WTC11 (cell line): Measurements from ENCODE around the gene GOLPH3. TPM values are rescaled to one million over a fixed set of nuclear protein-coding genes. Genes with fewer than 3 reads are reported as not detected.

Experiments used
- ATAC-seq: fragments of 200-7000 bp; cut with Tn5 transposase; 2 replicates; pipeline ENCODE4 v1.10.0; 2021; ENCODE audit warnings: mild to moderate bottlenecking, moderate library complexity
- CTCF ChIA-PET: fragments of 300-600 bp; sonication (Branson Sonifier 250); formaldehyde crosslinking; loops from one replicate; lab custom pipeline; 2021; ENCODE audit warnings: antibody characterized with exemption; lab: Charles Lee
- POLR2A ChIA-PET: fragments of 350-600 bp; sonication (Branson Sonifier 250); formaldehyde crosslinking; loops from one replicate; lab custom pipeline; 2021; ENCODE audit warnings: antibody characterized with exemption; lab: Charles Lee
- DNase-seq: peaks from one replicate; pipeline ENCODE4 v3.0.0; 2021; ENCODE audit warnings: low spot score
- H3K27ac Mint-ChIP-seq: 2 replicates; pipeline ENCODE4 v1.8.0; 2021; ENCODE audit warnings: mixed read lengths
- H3K27me3 Mint-ChIP-seq: 2 replicates; pipeline ENCODE4 v1.8.0; 2021; ENCODE audit warnings: low read depth, mild to moderate bottlenecking, moderate library complexity, mixed read lengths
- H3K36me3 Mint-ChIP-seq: 2 replicates; pipeline ENCODE4 v1.8.0; 2021; ENCODE audit warnings: mixed read lengths
- H3K4me1 Mint-ChIP-seq: 2 replicates; pipeline ENCODE4 v1.8.0; 2022; ENCODE audit warnings: mixed read lengths
- H3K4me3 Mint-ChIP-seq: 2 replicates; pipeline ENCODE4 v1.8.0; 2021; ENCODE audit warnings: mild to moderate bottlenecking, moderate library complexity, mixed read lengths
- H3K9me3 Mint-ChIP-seq: 2 replicates; pipeline ENCODE4 v1.8.0; 2021; ENCODE audit warnings: mixed read lengths
- ATF6 ChIP-seq: sonication (generic); formaldehyde crosslinking; IDR thresholded peaks from 2 replicates; pipeline ENCODE4 v1.8.1; 2023; ENCODE audit warnings: mild to moderate bottlenecking, missing genetic modification reagents
- GTF2I ChIP-seq: fragments of 250-450 bp; sonication (Bioruptor Pico); conservative IDR thresholded peaks from 2 replicates; pipeline ENCODE4 v1.4.0; 2021; ENCODE audit warnings: mild to moderate bottlenecking
- IRF2 ChIP-seq: sonication (generic); formaldehyde crosslinking; IDR thresholded peaks from 2 replicates; pipeline ENCODE4 v1.8.0; 2022; ENCODE audit warnings: low read depth, missing genetic modification reagents, borderline replicate concordance
- JAZF1 ChIP-seq: fragments of 250-450 bp; sonication (Bioruptor Pico); IDR thresholded peaks from 2 replicates; pipeline ENCODE4 v1.9.0; 2021; ENCODE audit warnings: moderate library complexity, mild to moderate bottlenecking, inconsistent platforms
- MYBL2 ChIP-seq: sonication (generic); formaldehyde crosslinking; IDR thresholded peaks from 2 replicates; pipeline ENCODE4 v1.8.1; 2023; ENCODE audit warnings: mild to moderate bottlenecking, moderate library complexity, missing genetic modification reagents
- NFATC4 ChIP-seq: fragments of 250-450 bp; sonication (Bioruptor Pico); IDR thresholded peaks from 2 replicates; pipeline ENCODE4 v1.9.0; 2021; ENCODE audit warnings: mild to moderate bottlenecking
- NFE2L1 ChIP-seq: sonication (generic); formaldehyde crosslinking; IDR thresholded peaks from 2 replicates; pipeline ENCODE4 v1.8.1; 2023; ENCODE audit warnings: missing genetic modification reagents
- NFYB ChIP-seq: sonication (generic); formaldehyde crosslinking; conservative IDR thresholded peaks from 2 replicates; pipeline ENCODE4 v1.8.0; 2022; ENCODE audit warnings: low read depth, missing genetic modification reagents
- SMAD3 ChIP-seq: sonication (generic); formaldehyde crosslinking; IDR thresholded peaks from 2 replicates; pipeline ENCODE4 v1.8.0; 2022; ENCODE audit warnings: missing genetic modification reagents, mild to moderate bottlenecking, borderline replicate concordance
- TCF7 ChIP-seq: sonication (generic); formaldehyde crosslinking; IDR thresholded peaks from 2 replicates; pipeline ENCODE4 v1.8.0; 2022; ENCODE audit warnings: mild to moderate bottlenecking, low read depth, missing genetic modification reagents, moderate library complexity
- TEAD4 ChIP-seq: sonication (generic); formaldehyde crosslinking; IDR thresholded peaks from 2 replicates; pipeline ENCODE4 v1.8.0; 2022; ENCODE audit warnings: mild to moderate bottlenecking, missing genetic modification reagents
- ZNF263 ChIP-seq: sonication (generic); formaldehyde crosslinking; IDR thresholded peaks from 2 replicates; pipeline ENCODE4 v1.8.1; 2022; ENCODE audit warnings: low read depth, mild to moderate bottlenecking, moderate library complexity, missing genetic modification reagents
- ZNF317 ChIP-seq: sonication (generic); formaldehyde crosslinking; IDR thresholded peaks from 2 replicates; pipeline ENCODE4 v1.8.1; 2023; ENCODE audit warnings: low read depth, mild to moderate bottlenecking, moderate library complexity, missing genetic modification reagents, borderline replicate concordance
- ZNF396 ChIP-seq: fragments of 250-450 bp; sonication (Bioruptor Pico); IDR thresholded peaks from 2 replicates; pipeline ENCODE4 v1.8.0; 2021; ENCODE audit warnings: mild to moderate bottlenecking, moderate library complexity, borderline replicate concordance
- total RNA-seq: library from RNA; stranded (reverse); gene quantifications from 3 replicates; pipeline ENCODE4 v1.2.3, GENCODE V29; 2021
- TF ChIP-seq, protein P1 (sequence below): sonication (generic); formaldehyde crosslinking; IDR thresholded peaks from 2 replicates; pipeline ENCODE4 v1.8.1; 2023; ENCODE audit warnings: mild to moderate bottlenecking, missing genetic modification reagents, moderate library complexity
- TF ChIP-seq, protein P2 (sequence below): sonication (generic); formaldehyde crosslinking; IDR thresholded peaks from 2 replicates; pipeline ENCODE4 v1.8.1; 2023; ENCODE audit warnings: mild to moderate bottlenecking, missing genetic modification reagents, borderline replicate concordance
- TF ChIP-seq, protein P3 (sequence below): sonication (generic); formaldehyde crosslinking; IDR thresholded peaks from 2 replicates; pipeline ENCODE4 v1.8.0; 2023; ENCODE audit warnings: missing genetic modification reagents, mild to moderate bottlenecking, borderline replicate concordance
- TF ChIP-seq, protein P4 (sequence below): sonication (generic); formaldehyde crosslinking; IDR thresholded peaks from 2 replicates; pipeline ENCODE4 v1.8.1; 2022; ENCODE audit warnings: low read depth, missing genetic modification reagents, borderline replicate concordance
- TF ChIP-seq, protein P5 (sequence below): sonication (generic); formaldehyde crosslinking; IDR thresholded peaks from 2 replicates; pipeline ENCODE4 v1.8.0; 2023; ENCODE audit warnings: missing genetic modification reagents
- TF ChIP-seq, protein P6 (sequence below): fragments of 250-450 bp; sonication (Bioruptor Pico); conservative IDR thresholded peaks from 2 replicates; pipeline ENCODE4 v1.9.0; 2021; ENCODE audit warnings: mild to moderate bottlenecking

Gene GOLPH3
- total RNA-seq, 1 experiment from 2014 or later = 101 TPM

DNA sequence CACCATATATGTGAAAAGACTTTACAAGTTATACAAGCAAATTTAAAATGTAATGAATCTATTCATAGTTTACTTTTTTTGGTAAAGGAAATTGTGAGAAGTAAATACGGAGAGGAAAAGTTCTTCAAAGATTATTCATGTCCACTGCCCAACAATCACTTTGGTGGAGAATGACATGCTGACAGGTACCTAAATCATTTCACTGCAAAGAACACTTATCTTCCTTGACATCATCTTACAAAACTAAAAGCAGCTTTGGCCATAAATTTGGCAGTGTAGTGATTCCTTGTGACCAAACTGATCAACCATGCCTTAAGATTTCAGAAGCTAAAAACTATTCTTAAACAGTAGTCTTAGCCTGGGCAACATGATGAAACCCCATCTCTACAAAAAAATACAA lies 42.5 kb downstream of the GOLPH3 start:
- ATAC-seq (no peak), DNase-seq (no peak)
- CTCF ChIA-PET = no interaction called here
- Mint-ChIP-seq H3K9me3 (no peaks in the 10 kb centered on the region), H3K4me1 (peaks cover 20% of the 10 kb centered on the region), H3K27ac (no peak overlapping the region; the same call in 1 of the 2 replicates)
- TF ChIP-seq, protein P1, sequence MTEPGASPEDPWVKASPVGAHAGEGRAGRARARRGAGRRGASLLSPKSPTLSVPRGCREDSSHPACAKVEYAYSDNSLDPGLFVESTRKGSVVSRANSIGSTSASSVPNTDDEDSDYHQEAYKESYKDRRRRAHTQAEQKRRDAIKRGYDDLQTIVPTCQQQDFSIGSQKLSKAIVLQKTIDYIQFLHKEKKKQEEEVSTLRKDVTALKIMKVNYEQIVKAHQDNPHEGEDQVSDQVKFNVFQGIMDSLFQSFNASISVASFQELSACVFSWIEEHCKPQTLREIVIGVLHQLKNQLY = no peak
- TF ChIP-seq NFATC4 (CRISPR knock-in tag) = no peak
- no peak for TF ChIP-seq NFYB (CRISPR knock-in tag)
- TF ChIP-seq, protein P2, sequence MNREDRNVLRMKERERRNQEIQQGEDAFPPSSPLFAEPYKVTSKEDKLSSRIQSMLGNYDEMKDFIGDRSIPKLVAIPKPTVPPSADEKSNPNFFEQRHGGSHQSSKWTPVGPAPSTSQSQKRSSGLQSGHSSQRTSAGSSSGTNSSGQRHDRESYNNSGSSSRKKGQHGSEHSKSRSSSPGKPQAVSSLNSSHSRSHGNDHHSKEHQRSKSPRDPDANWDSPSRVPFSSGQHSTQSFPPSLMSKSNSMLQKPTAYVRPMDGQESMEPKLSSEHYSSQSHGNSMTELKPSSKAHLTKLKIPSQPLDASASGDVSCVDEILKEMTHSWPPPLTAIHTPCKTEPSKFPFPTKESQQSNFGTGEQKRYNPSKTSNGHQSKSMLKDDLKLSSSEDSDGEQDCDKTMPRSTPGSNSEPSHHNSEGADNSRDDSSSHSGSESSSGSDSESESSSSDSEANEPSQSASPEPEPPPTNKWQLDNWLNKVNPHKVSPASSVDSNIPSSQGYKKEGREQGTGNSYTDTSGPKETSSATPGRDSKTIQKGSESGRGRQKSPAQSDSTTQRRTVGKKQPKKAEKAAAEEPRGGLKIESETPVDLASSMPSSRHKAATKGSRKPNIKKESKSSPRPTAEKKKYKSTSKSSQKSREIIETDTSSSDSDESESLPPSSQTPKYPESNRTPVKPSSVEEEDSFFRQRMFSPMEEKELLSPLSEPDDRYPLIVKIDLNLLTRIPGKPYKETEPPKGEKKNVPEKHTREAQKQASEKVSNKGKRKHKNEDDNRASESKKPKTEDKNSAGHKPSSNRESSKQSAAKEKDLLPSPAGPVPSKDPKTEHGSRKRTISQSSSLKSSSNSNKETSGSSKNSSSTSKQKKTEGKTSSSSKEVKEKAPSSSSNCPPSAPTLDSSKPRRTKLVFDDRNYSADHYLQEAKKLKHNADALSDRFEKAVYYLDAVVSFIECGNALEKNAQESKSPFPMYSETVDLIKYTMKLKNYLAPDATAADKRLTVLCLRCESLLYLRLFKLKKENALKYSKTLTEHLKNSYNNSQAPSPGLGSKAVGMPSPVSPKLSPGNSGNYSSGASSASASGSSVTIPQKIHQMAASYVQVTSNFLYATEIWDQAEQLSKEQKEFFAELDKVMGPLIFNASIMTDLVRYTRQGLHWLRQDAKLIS (CRISPR knock-in tag) = no peak
- no peak for TF ChIP-seq JAZF1 (CRISPR knock-in tag)
- no peak for TF ChIP-seq TEAD4 (CRISPR knock-in tag)
- TF ChIP-seq, all 79 proteins: peak for 0
- POLR2A ChIA-PET = no interaction called here
- Mint-ChIP-seq H3K4me3 (no peak overlapping the region), H3K27me3 (no peaks in the 10 kb centered on the region), H3K36me3 (peaks cover 18% of the 10 kb centered on the region)

DNA sequence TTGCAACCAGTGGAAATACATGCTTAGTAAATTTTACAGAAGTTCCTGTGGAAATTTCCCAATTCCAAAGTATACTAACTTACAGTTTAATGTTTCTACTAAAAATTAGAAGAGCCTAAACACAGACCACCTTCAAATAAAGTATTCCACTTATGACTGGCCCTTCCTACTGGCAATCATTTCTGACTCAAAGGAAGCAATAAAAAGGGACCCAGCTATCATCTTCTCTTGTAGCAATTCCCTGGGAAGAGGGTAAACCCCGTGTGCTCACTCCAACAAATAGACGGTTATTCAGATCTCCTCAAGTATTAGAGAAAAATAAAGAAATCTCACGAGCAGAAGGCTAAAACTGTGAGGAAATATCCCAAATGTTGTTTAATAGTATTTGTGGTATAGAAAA lies 43.3 kb downstream of the GOLPH3 start:
- ChIA-PET CTCF (no interaction called here), POLR2A (no interaction called here)
- ATAC-seq (no peak), DNase-seq (no peak)
- peaks cover 20% of the 10 kb centered on the region for H3K4me1 Mint-ChIP-seq
- no peak overlapping the region for H3K4me3 Mint-ChIP-seq
- no peaks in the 10 kb centered on the region for H3K27me3 Mint-ChIP-seq
- H3K27ac Mint-ChIP-seq = no peak overlapping the region
- H3K36me3 Mint-ChIP-seq = peaks cover 25% of the 10 kb centered on the region
- no peaks in the 10 kb centered on the region for H3K9me3 Mint-ChIP-seq
- TF ChIP-seq NFE2L1 (CRISPR knock-in tag) (no peak), IRF2 (CRISPR knock-in tag) (no peak), TEAD4 (CRISPR knock-in tag) (no peak), ZNF396 (CRISPR knock-in tag) (no peak), MYBL2 (CRISPR knock-in tag) (no peak), GTF2I (CRISPR knock-in tag) (no peak), SMAD3 (CRISPR knock-in tag) (no peak), ZNF263 (no peak), TCF7 (CRISPR knock-in tag) (no peak), ZNF317 (CRISPR knock-in tag) (no peak), ATF6 (CRISPR knock-in tag) (no peak), NFATC4 (CRISPR knock-in tag) (no peak)
- TF ChIP-seq, protein P3, sequence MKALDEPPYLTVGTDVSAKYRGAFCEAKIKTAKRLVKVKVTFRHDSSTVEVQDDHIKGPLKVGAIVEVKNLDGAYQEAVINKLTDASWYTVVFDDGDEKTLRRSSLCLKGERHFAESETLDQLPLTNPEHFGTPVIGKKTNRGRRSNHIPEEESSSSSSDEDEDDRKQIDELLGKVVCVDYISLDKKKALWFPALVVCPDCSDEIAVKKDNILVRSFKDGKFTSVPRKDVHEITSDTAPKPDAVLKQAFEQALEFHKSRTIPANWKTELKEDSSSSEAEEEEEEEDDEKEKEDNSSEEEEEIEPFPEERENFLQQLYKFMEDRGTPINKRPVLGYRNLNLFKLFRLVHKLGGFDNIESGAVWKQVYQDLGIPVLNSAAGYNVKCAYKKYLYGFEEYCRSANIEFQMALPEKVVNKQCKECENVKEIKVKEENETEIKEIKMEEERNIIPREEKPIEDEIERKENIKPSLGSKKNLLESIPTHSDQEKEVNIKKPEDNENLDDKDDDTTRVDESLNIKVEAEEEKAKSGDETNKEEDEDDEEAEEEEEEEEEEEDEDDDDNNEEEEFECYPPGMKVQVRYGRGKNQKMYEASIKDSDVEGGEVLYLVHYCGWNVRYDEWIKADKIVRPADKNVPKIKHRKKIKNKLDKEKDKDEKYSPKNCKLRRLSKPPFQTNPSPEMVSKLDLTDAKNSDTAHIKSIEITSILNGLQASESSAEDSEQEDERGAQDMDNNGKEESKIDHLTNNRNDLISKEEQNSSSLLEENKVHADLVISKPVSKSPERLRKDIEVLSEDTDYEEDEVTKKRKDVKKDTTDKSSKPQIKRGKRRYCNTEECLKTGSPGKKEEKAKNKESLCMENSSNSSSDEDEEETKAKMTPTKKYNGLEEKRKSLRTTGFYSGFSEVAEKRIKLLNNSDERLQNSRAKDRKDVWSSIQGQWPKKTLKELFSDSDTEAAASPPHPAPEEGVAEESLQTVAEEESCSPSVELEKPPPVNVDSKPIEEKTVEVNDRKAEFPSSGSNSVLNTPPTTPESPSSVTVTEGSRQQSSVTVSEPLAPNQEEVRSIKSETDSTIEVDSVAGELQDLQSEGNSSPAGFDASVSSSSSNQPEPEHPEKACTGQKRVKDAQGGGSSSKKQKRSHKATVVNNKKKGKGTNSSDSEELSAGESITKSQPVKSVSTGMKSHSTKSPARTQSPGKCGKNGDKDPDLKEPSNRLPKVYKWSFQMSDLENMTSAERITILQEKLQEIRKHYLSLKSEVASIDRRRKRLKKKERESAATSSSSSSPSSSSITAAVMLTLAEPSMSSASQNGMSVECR (CRISPR knock-in tag) = no peak
- TF ChIP-seq, protein P4, sequence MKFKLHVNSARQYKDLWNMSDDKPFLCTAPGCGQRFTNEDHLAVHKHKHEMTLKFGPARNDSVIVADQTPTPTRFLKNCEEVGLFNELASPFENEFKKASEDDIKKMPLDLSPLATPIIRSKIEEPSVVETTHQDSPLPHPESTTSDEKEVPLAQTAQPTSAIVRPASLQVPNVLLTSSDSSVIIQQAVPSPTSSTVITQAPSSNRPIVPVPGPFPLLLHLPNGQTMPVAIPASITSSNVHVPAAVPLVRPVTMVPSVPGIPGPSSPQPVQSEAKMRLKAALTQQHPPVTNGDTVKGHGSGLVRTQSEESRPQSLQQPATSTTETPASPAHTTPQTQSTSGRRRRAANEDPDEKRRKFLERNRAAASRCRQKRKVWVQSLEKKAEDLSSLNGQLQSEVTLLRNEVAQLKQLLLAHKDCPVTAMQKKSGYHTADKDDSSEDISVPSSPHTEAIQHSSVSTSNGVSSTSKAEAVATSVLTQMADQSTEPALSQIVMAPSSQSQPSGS (CRISPR knock-in tag) = no peak
- TF ChIP-seq, protein P5, sequence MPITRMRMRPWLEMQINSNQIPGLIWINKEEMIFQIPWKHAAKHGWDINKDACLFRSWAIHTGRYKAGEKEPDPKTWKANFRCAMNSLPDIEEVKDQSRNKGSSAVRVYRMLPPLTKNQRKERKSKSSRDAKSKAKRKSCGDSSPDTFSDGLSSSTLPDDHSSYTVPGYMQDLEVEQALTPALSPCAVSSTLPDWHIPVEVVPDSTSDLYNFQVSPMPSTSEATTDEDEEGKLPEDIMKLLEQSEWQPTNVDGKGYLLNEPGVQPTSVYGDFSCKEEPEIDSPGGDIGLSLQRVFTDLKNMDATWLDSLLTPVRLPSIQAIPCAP = no peak
- TF ChIP-seq, protein P6, sequence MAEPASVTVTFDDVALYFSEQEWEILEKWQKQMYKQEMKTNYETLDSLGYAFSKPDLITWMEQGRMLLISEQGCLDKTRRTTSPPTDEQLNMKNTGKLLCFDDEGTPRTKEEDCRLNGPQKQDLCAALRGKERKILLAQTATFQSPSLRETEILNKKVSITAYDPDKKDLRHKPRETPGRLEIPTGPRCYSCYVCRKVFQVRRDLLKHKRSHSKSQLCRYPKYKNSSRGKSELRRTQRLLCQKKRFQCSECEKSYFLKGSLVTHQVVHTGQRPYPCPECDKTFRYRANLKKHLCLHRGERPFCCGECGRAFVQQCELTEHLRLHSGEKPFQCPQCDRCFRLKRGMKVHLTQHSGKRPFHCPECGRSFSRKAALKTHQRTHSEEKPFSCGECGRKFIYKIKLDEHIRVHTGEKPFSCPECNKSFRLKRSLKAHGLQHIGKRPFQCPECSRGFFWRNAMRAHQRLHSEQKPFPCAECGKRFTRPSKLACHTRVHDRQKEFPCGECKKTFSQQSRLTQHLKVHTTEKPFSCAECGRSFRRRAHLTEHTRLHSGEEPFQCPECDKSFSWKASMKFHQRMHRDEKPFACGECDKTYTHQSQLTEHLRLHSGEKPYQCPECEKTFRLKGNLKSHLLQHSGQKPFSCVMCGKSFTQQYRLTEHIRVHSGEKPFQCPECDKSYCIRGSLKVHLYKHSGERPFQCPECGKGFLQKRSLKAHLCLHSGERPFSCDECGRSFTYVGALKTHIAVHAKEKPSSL = no peak
